ENCODE data around the gene TUBB.

GRCh38 chr6:30717129-30717844 lies 2.9 kb upstream of the TUBB start, which contains the start of gene MDC1:
- TF ChIP-seq TAF1 (IDR thresholded peaks at IDR 0.05; ENCODE audit: low read depth, low read length): peak; percentile 96
- peak; percentile 89 for TF ChIP-seq POLR2AphosphoS5 (IDR thresholded peaks at IDR 0.05; ENCODE audit: low read depth, low read length)
- peak; percentile 97 for TF ChIP-seq POLR2A (IDR thresholded peaks at IDR 0.05; ENCODE audit: low read depth, low read length)
- TF ChIP-seq SPI1 (IDR thresholded peaks at IDR 0.05; ENCODE audit: low read depth, low read length): no peak
- TF ChIP-seq PAX5 (IDR thresholded peaks at IDR 0.05; ENCODE audit: insufficient read depth, low read length, severe bottlenecking): peak; percentile 75
- TF ChIP-seq POU2F2 (IDR thresholded peaks at IDR 0.05; ENCODE audit: low read depth, low read length): peak; percentile 81
